Measurements from ENCODE around the gene KRTAP10-11. TPM values are rescaled to one million over a fixed set of nuclear protein-coding genes. Genes with fewer than 3 reads are reported as not detected.
"Not testable (repeated sequence)": the region's sequence is repeated elsewhere in the genome, so short reads cannot be mapped to it uniquely, and the experiment has no call there.

The KRTAP10-11 gene
- polyA plus RNA-seq, 1 of the 3 experiments (the other 2 are of a cell fraction) = not detected

- Histone ChIP-seq H3K4me3 (ENCODE audit: low read depth in 2 of 2, low read length in 1 of 2) (no peak overlapping the region), H4K20me1 (ENCODE audit: insufficient read depth) (no peaks in the 10 kb centered on the region), H3K27me3 (ENCODE audit: insufficient read depth) (peaks cover 5% of the 10 kb centered on the region; the same call in 1 of the 2 replicates), H2AFZ (ENCODE audit: low read depth) (no peak overlapping the region), H3K79me2 (ENCODE audit: insufficient read depth) (no peaks in the 10 kb centered on the region), H3K4me2 (no peak overlapping the region), H3F3A (replicated peaks; ENCODE audit: insufficient read depth) (no peaks in the 10 kb centered on the region), H3K4me1 (ENCODE audit: control insufficient read depth in 1 of 2, insufficient read depth in 2 of 2, low read depth in 1 of 2, low read length in 1 of 2) (no peaks in the 10 kb centered on the region), H3K36me3 (replicated peaks in 1 of 2; ENCODE audit: control insufficient read depth in 1 of 2, insufficient read depth in 2 of 2, low read length in 1 of 2) (no peaks in the 10 kb centered on the region), H3K9me2 (0 out of 2 replicates have a peak, but pooled peaks cover 4% of the 10 kb centered on the region), H3K9ac (no peak overlapping the region), H3K9me3 (no peaks in the 10 kb centered on the region), H3K27ac (ENCODE audit: low read depth in 2 of 2, low read length in 1 of 2) (no peak overlapping the region)
- 8% methylated on average over 11 of the region's 11 CpGs for WGBS (ENCODE audit: low lambda C conversion rate)
- no peak for TF ChIP-seq MEF2A (IDR thresholded peaks at IDR 0.05; ENCODE audit: borderline replicate concordance, low read depth)
- no peak for TF ChIP-seq TCF12 (IDR thresholded peaks at IDR 0.05)
- no peak for TF ChIP-seq EP300 (IDR thresholded peaks at IDR 0.05; ENCODE audit: borderline replicate concordance in 1 of 2, low read depth in 1 of 2, low read length in 1 of 2)
- no peak for TF ChIP-seq FOXM1 (IDR thresholded peaks at IDR 0.05; ENCODE audit: low read depth)
- TF ChIP-seq REST (IDR thresholded peaks at IDR 0.05; ENCODE audit: low read depth, low read length) = no peak
- no peak for TF ChIP-seq EZH2phosphoT487 (IDR thresholded peaks at IDR 0.05; ENCODE audit: borderline replicate concordance, low read depth)
- TF ChIP-seq TEAD4 (IDR thresholded peaks at IDR 0.05; ENCODE audit: borderline replicate concordance, insufficient read depth) = no peak
- no peak for TF ChIP-seq TAF1 (IDR thresholded peaks at IDR 0.05; ENCODE audit: borderline replicate concordance, low read depth, low read length)
- no peak for TF ChIP-seq NRF1 (IDR thresholded peaks at IDR 0.05; ENCODE audit: low read depth, low read length)
- TF ChIP-seq ZBTB33 (IDR thresholded peaks at IDR 0.05; ENCODE audit: borderline replicate concordance, low read depth) = no peak
- TF ChIP-seq USF1 (IDR thresholded peaks at IDR 0.05; ENCODE audit: borderline replicate concordance, low read depth) = no peak
- TF ChIP-seq RCOR1 (IDR thresholded peaks at IDR 0.05; ENCODE audit: low read length) = no peak
- TF ChIP-seq FOSL2 (IDR thresholded peaks at IDR 0.05; ENCODE audit: borderline replicate concordance, low read depth) = no peak
- TF ChIP-seq ELF1 (IDR thresholded peaks at IDR 0.05) = no peak
- TF ChIP-seq GATA2 (CRISPR knock-in tag; IDR thresholded peaks at IDR 0.05) = no peak
- TF ChIP-seq CTCF (IDR thresholded peaks at IDR 0.05) = no peak
- no peak for TF ChIP-seq MXI1 (IDR thresholded peaks at IDR 0.05; ENCODE audit: low read depth, low read length)
- TF ChIP-seq USF2 (IDR thresholded peaks at IDR 0.05; ENCODE audit: borderline replicate concordance, low read depth, low read length) = no peak
- TF ChIP-seq JUND (IDR thresholded peaks at IDR 0.05) = no peak
- no peak for TF ChIP-seq CHD2 (IDR thresholded peaks at IDR 0.05; ENCODE audit: low read length, partially characterized antibody)
- no peak for DNase-seq
- ChIA-PET CTCF (no interaction called here), POLR2A (no interaction called here)
Observed at GRCh38 chr21:44658913-44659595, 12.8 kb downstream of the KRTAP10-11 start.

- H3K27ac ChIP-seq (ENCODE audit: low read depth in 2 of 2, low read length in 1 of 2); DNase-seq; H4K20me1 ChIP-seq (ENCODE audit: insufficient read depth); H3K9ac ChIP-seq; H3K27me3 ChIP-seq (ENCODE audit: insufficient read depth); H3K4me3 ChIP-seq (ENCODE audit: low read depth in 2 of 2, low read length in 1 of 2); H3K79me2 ChIP-seq (ENCODE audit: insufficient read depth); H3K4me2 ChIP-seq; H3K36me3 ChIP-seq (replicated peaks in 1 of 2; ENCODE audit: control insufficient read depth in 1 of 2, insufficient read depth in 2 of 2, low read length in 1 of 2); H3K9me3 ChIP-seq; H3F3A ChIP-seq (replicated peaks; ENCODE audit: insufficient read depth); H2AFZ ChIP-seq (ENCODE audit: low read depth); POLR2A ChIA-PET; H3K4me1 ChIP-seq (ENCODE audit: control insufficient read depth in 1 of 2, insufficient read depth in 2 of 2, low read depth in 1 of 2, low read length in 1 of 2); H3K9me2 ChIP-seq: not testable (repeated sequence)
- CTCF ChIA-PET = interaction anchor here (0.6 kb wide), 1 partner anchor 72 kb away, joined by 3 read pairs; no protein-coding TSS in a partner anchor
- WGBS (ENCODE audit: low lambda C conversion rate) = 13% methylated on average over 7 of the region's 7 CpGs
Observed at GRCh38 chr21:44661567-44661966, 15.4 kb downstream of the KRTAP10-11 start.

All from SK-N-SH (cell line).